LNCaP clone FGC (cell line): ENCODE results near the gene ZNF281.

ENCODE experiments used
- DNase-seq: peaks from one replicate; pipeline ENCODE4 v3.0.0-alpha.2; 2011; ENCODE audit warnings: low read depth
- H3K4me3 ChIP-seq: 2 replicates; pipeline ENCODE4 v1.5.1; 2011; ENCODE audit warnings: mild to moderate bottlenecking, low read depth, low read length, control low read depth
- TF ChIP-seq, protein P1 (sequence below): IDR thresholded peaks from 2 replicates; pipeline ENCODE4 v1.5.1; 2012; ENCODE audit warnings: mild to moderate bottlenecking; ENCODE audit not compliant: control insufficient read depth, insufficient read depth; ENCODE audit errors: extremely low read depth

ZNF281 gene

DNA sequence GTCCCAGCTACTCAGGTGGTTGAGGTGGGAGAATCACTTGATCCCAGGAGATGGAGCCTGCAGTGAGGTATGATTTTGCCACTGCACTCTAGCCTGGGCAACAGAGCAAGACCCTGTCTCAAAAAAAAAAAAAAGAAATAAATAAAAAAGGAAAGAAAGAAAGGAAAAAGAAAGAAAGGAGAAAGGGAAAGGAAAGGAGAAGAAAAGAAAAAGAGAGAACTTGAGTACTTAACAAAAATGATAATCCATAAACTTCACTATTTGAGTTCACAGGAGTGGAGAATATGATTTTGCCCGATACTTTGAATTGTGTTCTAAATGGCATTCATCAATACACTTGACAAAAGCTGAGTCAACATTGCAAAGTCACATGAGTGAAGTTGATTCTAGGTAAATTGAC is 23.8 kb upstream of the ZNF281 start:
- H3K4me3 ChIP-seq, result no peak overlapping the region
- TF ChIP-seq, protein P1, sequence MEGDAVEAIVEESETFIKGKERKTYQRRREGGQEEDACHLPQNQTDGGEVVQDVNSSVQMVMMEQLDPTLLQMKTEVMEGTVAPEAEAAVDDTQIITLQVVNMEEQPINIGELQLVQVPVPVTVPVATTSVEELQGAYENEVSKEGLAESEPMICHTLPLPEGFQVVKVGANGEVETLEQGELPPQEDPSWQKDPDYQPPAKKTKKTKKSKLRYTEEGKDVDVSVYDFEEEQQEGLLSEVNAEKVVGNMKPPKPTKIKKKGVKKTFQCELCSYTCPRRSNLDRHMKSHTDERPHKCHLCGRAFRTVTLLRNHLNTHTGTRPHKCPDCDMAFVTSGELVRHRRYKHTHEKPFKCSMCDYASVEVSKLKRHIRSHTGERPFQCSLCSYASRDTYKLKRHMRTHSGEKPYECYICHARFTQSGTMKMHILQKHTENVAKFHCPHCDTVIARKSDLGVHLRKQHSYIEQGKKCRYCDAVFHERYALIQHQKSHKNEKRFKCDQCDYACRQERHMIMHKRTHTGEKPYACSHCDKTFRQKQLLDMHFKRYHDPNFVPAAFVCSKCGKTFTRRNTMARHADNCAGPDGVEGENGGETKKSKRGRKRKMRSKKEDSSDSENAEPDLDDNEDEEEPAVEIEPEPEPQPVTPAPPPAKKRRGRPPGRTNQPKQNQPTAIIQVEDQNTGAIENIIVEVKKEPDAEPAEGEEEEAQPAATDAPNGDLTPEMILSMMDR, result no peak
- no peak for DNase-seq

DNA sequence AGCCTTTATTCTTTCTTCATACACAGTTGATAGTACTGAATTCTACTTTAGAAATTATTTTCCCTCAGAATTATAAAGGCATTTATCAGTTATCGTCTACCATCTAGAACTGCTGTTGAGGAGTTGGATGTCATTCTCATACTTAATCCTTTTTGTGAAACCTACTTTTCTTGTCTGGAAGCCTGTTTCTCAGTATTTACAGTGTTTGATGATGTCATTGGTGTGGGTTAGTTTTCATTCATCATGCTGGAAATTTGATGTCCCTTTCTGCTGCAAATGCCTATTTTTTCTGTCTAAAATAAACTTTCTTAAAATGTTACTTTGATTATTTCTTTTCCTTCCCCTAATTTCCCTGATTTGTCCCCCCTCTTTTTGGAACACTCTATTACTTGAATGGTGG is 22.8 kb upstream of the ZNF281 start:
- DNase-seq, result no peak
- no peak overlapping the region for H3K4me3 ChIP-seq
- TF ChIP-seq, protein P1, result no peak

- H3K4me3 ChIP-seq, result no peak overlapping the region
- DNase-seq, result no peak
- TF ChIP-seq, protein P1, result no peak
These were observed 19.4 kb upstream of the ZNF281 start for GRCh38 chr1:200429221-200429751.

GRCh38 chr1:200428482-200429205 is 18.8 kb upstream of the ZNF281 start:
- H3K4me3 ChIP-seq, result no peak overlapping the region
- DNase-seq, result no peak
- TF ChIP-seq, protein P1, result no peak

DNA sequence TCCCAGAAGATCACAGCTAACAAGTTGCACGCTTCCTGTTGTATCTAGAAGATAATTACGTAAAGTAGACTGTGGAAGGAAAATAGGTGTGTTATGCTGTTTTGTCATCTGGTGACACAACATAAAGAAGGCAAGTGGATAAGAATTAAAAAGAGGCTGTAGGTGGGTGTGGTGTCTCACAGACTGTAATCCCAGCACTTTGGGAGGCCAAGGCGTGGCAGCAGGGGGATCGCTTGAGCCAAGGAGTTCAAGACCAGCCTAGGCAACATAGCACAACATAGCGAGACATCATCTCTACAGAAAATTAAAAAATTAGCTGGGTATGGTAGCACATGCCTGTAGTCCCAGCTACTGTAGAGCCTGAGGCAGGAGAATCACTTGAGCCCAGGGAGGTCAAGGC is 17.9 kb upstream of the ZNF281 start:
- TF ChIP-seq, protein P1, result no peak
- no peak overlapping the region for H3K4me3 ChIP-seq
- DNase-seq, result no peak

- H3K4me3 ChIP-seq, result no peak overlapping the region
- TF ChIP-seq, protein P1, result no peak
- DNase-seq, result no peak
These were observed 16.4 kb upstream of the ZNF281 start for GRCh38 chr1:200426196-200426595.

DNA sequence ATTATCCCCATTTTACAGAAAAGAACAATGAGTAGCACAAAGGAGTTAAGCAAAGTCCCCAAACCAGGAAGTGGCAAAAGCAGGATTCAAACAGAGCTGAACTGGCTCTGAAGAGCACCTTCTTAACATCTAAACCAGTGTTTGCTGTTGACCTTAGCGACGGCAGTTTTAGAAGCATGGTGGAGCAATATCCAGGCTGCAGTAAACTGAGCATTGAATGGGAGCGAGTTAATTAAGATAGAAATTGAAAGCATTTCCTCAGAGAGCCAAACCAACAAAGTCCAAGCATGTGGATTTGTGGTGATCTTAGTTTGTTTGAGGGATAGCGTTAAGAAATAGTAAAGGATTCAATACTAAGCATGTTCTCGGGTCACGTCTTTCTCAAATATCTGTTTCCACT is 13.4 kb upstream of the ZNF281 start:
- no peak for DNase-seq
- TF ChIP-seq, protein P1, result no peak
- H3K4me3 ChIP-seq, result no peak overlapping the region
